ENCODE data around the gene TDRD9. TPM values are rescaled to one million over a fixed set of nuclear protein-coding genes. Genes with fewer than 3 reads are reported as not detected.

TDRD9 gene
- total RNA-seq, 1 donor = 2.5 TPM

- Histone ChIP-seq H3K4me3 (ENCODE audit: low read length) (no peak overlapping the region), H3K4me1 (ENCODE audit: insufficient read depth, low read length) (no peaks in the 10 kb centered on the region), H3K9me3 (ENCODE audit: low read depth, low read length) (no peaks in the 10 kb centered on the region), H3K27me3 (ENCODE audit: insufficient read depth, low read length) (no peaks in the 10 kb centered on the region)
Observed at GRCh38 chr14:103889313-103890051, 38.8 kb upstream of the TDRD9 start.

GRCh38 chr14:103890052-103890371 is 38.2 kb upstream of the TDRD9 start:
- no peaks in the 10 kb centered on the region for H3K9me3 ChIP-seq (ENCODE audit: low read depth, low read length)

GRCh38 chr14:103890821-103891666 is 37.2 kb upstream of the TDRD9 start:
- Histone ChIP-seq H3K9me3 (ENCODE audit: low read depth, low read length) (no peaks in the 10 kb centered on the region), H3K4me1 (ENCODE audit: insufficient read depth, low read length) (no peaks in the 10 kb centered on the region), H3K4me3 (ENCODE audit: low read length) (no peak overlapping the region), H3K27me3 (ENCODE audit: insufficient read depth, low read length) (no peaks in the 10 kb centered on the region)

More at GRCh38 chr14:103890052-103890371, 38.2 kb upstream of the TDRD9 start:
- Histone ChIP-seq H3K27me3 (ENCODE audit: insufficient read depth, low read length) (no peaks in the 10 kb centered on the region), H3K4me3 (ENCODE audit: low read length) (no peak overlapping the region), H3K4me1 (ENCODE audit: insufficient read depth, low read length) (no peaks in the 10 kb centered on the region)

- Histone ChIP-seq H3K4me1 (ENCODE audit: insufficient read depth, low read length) (no peaks in the 10 kb centered on the region), H3K4me3 (ENCODE audit: low read length) (no peak overlapping the region), H3K9me3 (ENCODE audit: low read depth, low read length) (no peaks in the 10 kb centered on the region), H3K27me3 (ENCODE audit: insufficient read depth, low read length) (no peaks in the 10 kb centered on the region)
Observed at GRCh38 chr14:103891667-103892215, 36.5 kb upstream of the TDRD9 start.

GRCh38 chr14:103892247-103892646 is 36.0 kb upstream of the TDRD9 start:
- Histone ChIP-seq H3K27me3 (ENCODE audit: insufficient read depth, low read length) (no peaks in the 10 kb centered on the region), H3K9me3 (ENCODE audit: low read depth, low read length) (no peaks in the 10 kb centered on the region), H3K4me1 (ENCODE audit: insufficient read depth, low read length) (no peaks in the 10 kb centered on the region), H3K4me3 (ENCODE audit: low read length) (no peak overlapping the region)

- no peak overlapping the region for H3K4me3 ChIP-seq (ENCODE audit: low read length)
- no peaks in the 10 kb centered on the region for H3K27me3 ChIP-seq (ENCODE audit: insufficient read depth, low read length)
- H3K9me3 ChIP-seq (ENCODE audit: low read depth, low read length) = no peaks in the 10 kb centered on the region
- no peaks in the 10 kb centered on the region for H3K4me1 ChIP-seq (ENCODE audit: insufficient read depth, low read length)
Observed at GRCh38 chr14:103894034-103894722, 34.1 kb upstream of the TDRD9 start.

GRCh38 chr14:103894723-103895059 is 33.6 kb upstream of the TDRD9 start:
- H3K4me3 ChIP-seq (ENCODE audit: low read length) = no peak overlapping the region
- H3K4me1 ChIP-seq (ENCODE audit: insufficient read depth, low read length) = no peaks in the 10 kb centered on the region
- no peaks in the 10 kb centered on the region for H3K27me3 ChIP-seq (ENCODE audit: insufficient read depth, low read length)
- no peaks in the 10 kb centered on the region for H3K9me3 ChIP-seq (ENCODE audit: low read depth, low read length)

- Histone ChIP-seq H3K9me3 (ENCODE audit: low read depth, low read length) (no peaks in the 10 kb centered on the region), H3K4me3 (ENCODE audit: low read length) (no peak overlapping the region), H3K4me1 (ENCODE audit: insufficient read depth, low read length) (no peaks in the 10 kb centered on the region), H3K27me3 (ENCODE audit: insufficient read depth, low read length) (no peaks in the 10 kb centered on the region)
Observed at GRCh38 chr14:103896578-103896977, 31.7 kb upstream of the TDRD9 start.

- Histone ChIP-seq H3K4me3 (ENCODE audit: low read length) (no peak overlapping the region), H3K27me3 (ENCODE audit: insufficient read depth, low read length) (no peaks in the 10 kb centered on the region), H3K4me1 (ENCODE audit: insufficient read depth, low read length) (no peaks in the 10 kb centered on the region), H3K9me3 (ENCODE audit: low read depth, low read length) (no peaks in the 10 kb centered on the region)
Observed at GRCh38 chr14:103897075-103897947, 30.9 kb upstream of the TDRD9 start.

GRCh38 chr14:103898204-103898603 is 30.1 kb upstream of the TDRD9 start:
- Histone ChIP-seq H3K9me3 (ENCODE audit: low read depth, low read length) (no peaks in the 10 kb centered on the region), H3K4me3 (ENCODE audit: low read length) (no peak overlapping the region), H3K27me3 (ENCODE audit: insufficient read depth, low read length) (no peaks in the 10 kb centered on the region), H3K4me1 (ENCODE audit: insufficient read depth, low read length) (no peaks in the 10 kb centered on the region)

GRCh38 chr14:103898711-103899110 is 29.5 kb upstream of the TDRD9 start:
- Histone ChIP-seq H3K4me1 (ENCODE audit: insufficient read depth, low read length) (no peaks in the 10 kb centered on the region), H3K9me3 (ENCODE audit: low read depth, low read length) (no peaks in the 10 kb centered on the region), H3K4me3 (ENCODE audit: low read length) (no peak overlapping the region), H3K27me3 (ENCODE audit: insufficient read depth, low read length) (no peaks in the 10 kb centered on the region)

- no peak overlapping the region for H3K4me3 ChIP-seq (ENCODE audit: low read length)
- no peaks in the 10 kb centered on the region for H3K27me3 ChIP-seq (ENCODE audit: insufficient read depth, low read length)
- H3K4me1 ChIP-seq (ENCODE audit: insufficient read depth, low read length) = no peaks in the 10 kb centered on the region
- no peaks in the 10 kb centered on the region for H3K9me3 ChIP-seq (ENCODE audit: low read depth, low read length)
Observed at GRCh38 chr14:103899316-103899715, 28.9 kb upstream of the TDRD9 start.

- no peaks in the 10 kb centered on the region for H3K4me1 ChIP-seq (ENCODE audit: insufficient read depth, low read length)
- no peak overlapping the region for H3K4me3 ChIP-seq (ENCODE audit: low read length)
- no peaks in the 10 kb centered on the region for H3K9me3 ChIP-seq (ENCODE audit: low read depth, low read length)
- no peaks in the 10 kb centered on the region for H3K27me3 ChIP-seq (ENCODE audit: insufficient read depth, low read length)
Observed at GRCh38 chr14:103899833-103900232, 28.4 kb upstream of the TDRD9 start.

- Histone ChIP-seq H3K27me3 (ENCODE audit: insufficient read depth, low read length) (no peaks in the 10 kb centered on the region), H3K4me3 (ENCODE audit: low read length) (no peak overlapping the region), H3K9me3 (ENCODE audit: low read depth, low read length) (no peaks in the 10 kb centered on the region), H3K4me1 (ENCODE audit: insufficient read depth, low read length) (peaks cover 5% of the 10 kb centered on the region)
Observed at GRCh38 chr14:103904493-103905107, 23.7 kb upstream of the TDRD9 start.

Data from mononuclear cell (primary cell).